RWPE1 (cell line): ENCODE results near the gene WWOX.

Experiments
- CTCF ChIA-PET: fragments of 350-600 bp; sonication (Branson Sonifier 250); formaldehyde crosslinking; extraction: SDS; loops from one replicate; lab custom pipeline; 2021; lab: Yijun Ruan, JAX
- POLR2A ChIA-PET: fragments of 400-600 bp; formaldehyde crosslinking; extraction: SDS; loops from one replicate; lab custom pipeline; 2020; ENCODE audit warnings: antibody characterized with exemption; ENCODE audit not compliant: low non-redundant PET; lab: Yijun Ruan, JAX
- DNase-seq: peaks from one replicate; pipeline ENCODE4 v3.0.0; 2012; ENCODE audit warnings: low spot score
- H3K27ac ChIP-seq: fragments of 450-650 bp; 2 replicates; pipeline ENCODE4 v1.5.1; 2017
- CTCF ChIP-seq: fragments of 450-650 bp; conservative IDR thresholded peaks from 2 replicates; pipeline ENCODE4 v1.5.1; 2017; ENCODE audit warnings: low read depth, mild to moderate bottlenecking

Gene WWOX

GRCh38 chr16:78249832-78250231 is 150.4 kb downstream of the WWOX start:
- ChIA-PET POLR2A (no interaction called here), CTCF (no interaction called here)
- no peak for DNase-seq
- H3K27ac ChIP-seq, result no peak overlapping the region
- no peak for TF ChIP-seq CTCF

- no peak for TF ChIP-seq CTCF
- ChIA-PET CTCF (no interaction called here), POLR2A (no interaction called here)
- H3K27ac ChIP-seq, result no peak overlapping the region
- no peak for DNase-seq
These were observed 151.7 kb downstream of the WWOX start for GRCh38 chr16:78251115-78251514.

GRCh38 chr16:78252757-78253156 is 153.3 kb downstream of the WWOX start:
- no peak for TF ChIP-seq CTCF
- ChIA-PET POLR2A (no interaction called here), CTCF (no interaction called here)
- no peak overlapping the region for H3K27ac ChIP-seq
- no peak for DNase-seq

GRCh38 chr16:78254841-78255240 is 155.4 kb downstream of the WWOX start:
- no peak overlapping the region for H3K27ac ChIP-seq
- DNase-seq, result no peak
- POLR2A ChIA-PET, result no interaction called here
- CTCF ChIA-PET, result no interaction called here
- TF ChIP-seq CTCF, result no peak

GRCh38 chr16:78256686-78257375 is 157.4 kb downstream of the WWOX start:
- ChIA-PET POLR2A (no interaction called here), CTCF (no interaction called here)
- no peak for DNase-seq
- TF ChIP-seq CTCF, result no peak
- H3K27ac ChIP-seq, result no peak overlapping the region

GRCh38 chr16:78257376-78257728 is 157.9 kb downstream of the WWOX start:
- no peak for TF ChIP-seq CTCF
- ChIA-PET CTCF (no interaction called here), POLR2A (no interaction called here)
- DNase-seq, result no peak
- no peak overlapping the region for H3K27ac ChIP-seq
